Neural progenitor cell (in vitro differentiated cells): ENCODE results near the gene CRIP2.

Experiments
- CTCF ChIP-seq: fragments of 200-600 bp; sonication (generic); IDR thresholded peaks from 2 replicates; pipeline ENCODE4 v1.5.1; 2017; ENCODE audit warnings: antibody characterized with exemption, mild to moderate bottlenecking
- EZH2 ChIP-seq: fragments of 200-600 bp; sonication (generic); IDR thresholded peaks from 2 replicates; pipeline ENCODE4 v1.6.1; 2017; ENCODE audit warnings: antibody characterized with exemption, mild to moderate bottlenecking, moderate library complexity
- EZH2phosphoT487 ChIP-seq: fragments of 200-600 bp; sonication (generic); IDR thresholded peaks from 2 replicates; pipeline ENCODE4 v1.6.1; 2017; ENCODE audit warnings: antibody characterized with exemption

- TF ChIP-seq CTCF (no peak), EZH2 (no peak), EZH2phosphoT487 (no peak)
Measured at GRCh38 chr14:105497671-105498429, 23.2 kb downstream of the CRIP2 start.
